Pons (tissue), 1 donor: Measurements from ENCODE around the gene SMTNL1.
A peak's percentile ranks its signal among the peaks of the same experiment; 100 is the strongest.

Experiments
- DNase-seq: peaks from one replicate; pipeline ENCODE4 v3.0.0-alpha.2; 2016; ENCODE audit warnings: low spot score

SMTNL1 gene

DNA sequence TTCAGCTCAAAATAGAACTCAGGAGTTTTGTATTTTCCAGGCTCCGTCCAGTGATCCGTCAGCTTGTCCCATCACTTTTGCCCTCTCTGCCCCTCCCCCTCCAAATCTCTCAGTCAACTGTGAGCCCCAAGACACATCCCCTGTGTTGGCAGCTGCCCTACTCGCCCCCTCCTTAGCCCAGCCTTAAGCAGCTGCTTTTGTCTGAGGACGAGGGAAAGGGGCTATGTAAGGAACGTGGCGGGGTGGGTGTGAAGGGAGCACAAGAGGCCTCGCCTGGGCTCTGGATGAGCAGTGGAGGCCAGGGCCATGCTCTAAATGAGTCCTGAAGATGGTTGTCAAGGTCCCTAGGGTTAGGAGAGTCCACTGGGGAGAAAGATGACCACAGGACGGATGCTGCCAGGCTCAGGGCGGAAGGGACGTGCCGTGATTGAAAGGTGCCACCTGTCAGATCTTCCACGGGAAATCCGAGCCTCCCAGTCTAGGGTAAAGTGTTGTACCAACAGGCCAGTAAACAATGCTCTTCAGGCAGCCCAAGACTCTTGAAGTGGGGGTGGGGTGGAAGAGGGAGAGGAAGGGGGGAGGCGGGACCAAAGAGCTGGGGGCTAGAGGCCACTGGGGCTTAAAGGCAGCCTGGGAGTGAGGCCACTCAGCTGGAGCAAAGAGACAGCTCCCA, at the start of gene SMTNL1:
Gene SMTNL1 (plus strand): TSS at position 649 of the 673 bp plus-strand sequence. CDS start 5,048 bp downstream, outside the sequence.
- DNase-seq = no peak

DNA sequence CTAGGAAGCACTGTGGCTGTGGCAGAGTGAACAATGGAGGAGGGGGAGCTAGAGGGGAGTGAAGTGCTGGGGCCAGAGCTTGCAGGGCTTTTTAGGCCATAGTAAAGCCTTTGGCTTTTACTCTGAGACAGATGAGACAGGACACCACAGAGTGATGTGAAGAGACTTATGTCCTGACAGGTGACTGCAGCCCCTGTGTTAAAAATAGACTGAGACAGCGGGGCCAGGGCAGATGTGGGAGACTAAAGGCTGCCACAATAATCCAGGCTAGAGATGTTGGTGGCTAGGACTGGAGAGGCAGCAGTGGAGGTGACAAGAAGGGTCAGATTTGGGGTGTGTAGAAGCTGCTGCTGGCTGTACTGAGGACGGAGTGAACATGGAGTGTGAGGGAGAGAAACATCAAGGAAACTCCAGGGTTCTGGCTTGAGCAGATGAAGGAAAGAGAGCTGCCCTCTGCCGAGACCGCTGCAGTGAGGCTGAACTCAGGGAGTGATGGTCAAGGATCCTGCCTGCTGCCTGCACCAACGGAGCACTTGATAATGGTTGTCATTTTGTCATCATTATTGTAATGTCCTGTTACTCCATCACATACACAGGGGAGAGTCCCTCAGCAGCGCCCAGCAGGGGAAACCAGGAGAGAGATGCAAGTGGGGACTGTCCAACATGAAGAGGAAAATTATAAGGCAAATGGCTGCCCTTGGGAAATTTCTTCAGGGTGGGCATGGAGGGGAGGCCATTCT, 49.3 kb upstream of the SMTNL1 start:
- DNase-seq = no peak

DNA sequence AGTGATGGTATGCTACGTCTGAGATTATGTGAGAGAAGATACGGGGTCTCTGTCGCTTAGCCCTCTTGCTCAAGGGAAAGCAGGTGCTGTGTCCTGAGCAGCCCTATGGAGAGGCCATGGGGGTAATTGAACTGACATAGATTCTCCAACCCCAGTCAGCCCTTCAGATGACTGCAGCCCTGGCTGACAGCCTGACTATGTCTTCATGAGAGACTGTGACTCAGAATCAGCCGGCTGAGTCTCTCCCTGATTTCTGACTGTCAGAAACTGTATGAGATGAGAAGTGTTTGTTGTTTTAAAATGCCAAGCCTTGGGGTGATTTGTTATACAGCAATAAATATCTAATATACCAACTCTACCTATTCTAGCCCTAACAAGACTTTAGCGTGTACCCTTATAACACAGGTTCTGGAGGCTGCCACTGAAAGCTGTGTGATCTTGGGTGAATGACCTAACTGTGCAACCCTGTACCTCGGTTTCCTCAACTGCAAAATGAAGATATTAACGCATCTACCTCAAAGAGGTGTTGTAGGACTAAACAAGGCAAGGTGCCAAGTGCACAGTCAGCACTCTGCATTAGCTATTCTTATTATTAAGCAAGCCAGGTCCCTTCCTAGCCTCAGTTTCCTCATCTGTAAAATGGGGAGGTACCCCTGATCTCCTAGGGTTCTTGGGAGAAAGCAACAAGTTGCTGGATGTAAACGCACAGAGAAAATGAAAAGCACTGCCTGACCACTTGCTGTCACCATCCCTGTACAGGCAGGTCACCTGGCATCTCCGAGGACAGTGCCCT, 46.7 kb upstream of the SMTNL1 start:
- no peak for DNase-seq

DNA sequence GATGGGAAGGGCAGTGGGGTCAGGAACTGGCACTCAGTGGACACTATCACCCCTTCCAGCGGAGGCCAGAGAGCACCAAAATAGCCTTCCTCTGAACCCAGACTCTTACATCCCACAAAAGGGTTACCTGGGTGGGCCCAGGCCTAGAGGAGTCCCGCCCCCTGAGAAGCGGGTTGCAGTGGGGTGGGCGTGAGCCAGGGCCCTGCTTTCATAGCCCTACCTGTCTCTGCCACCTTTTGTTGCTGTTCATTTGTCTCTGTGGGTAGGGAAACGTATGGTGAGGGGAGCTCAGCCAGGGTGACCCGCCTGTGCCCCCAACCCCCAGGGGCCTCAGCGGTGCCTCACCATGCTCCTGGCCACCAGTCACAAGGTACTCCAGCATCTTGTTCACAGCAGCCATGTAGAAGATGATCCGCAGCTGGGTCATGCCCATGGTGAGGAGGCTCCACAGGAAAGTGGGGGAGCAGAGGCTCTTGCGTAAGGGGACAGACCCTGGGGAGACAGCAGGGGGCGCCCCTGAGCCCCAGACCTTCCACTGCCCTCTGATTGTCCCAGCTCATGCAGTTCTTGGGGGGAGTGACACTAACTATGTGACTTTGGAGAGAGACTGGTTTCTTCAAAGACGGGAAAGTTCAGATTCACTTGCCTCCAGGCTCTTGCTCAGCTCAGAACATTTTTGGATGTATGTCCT, 45.9 kb upstream of the SMTNL1 start:
- DNase-seq = no peak

DNA sequence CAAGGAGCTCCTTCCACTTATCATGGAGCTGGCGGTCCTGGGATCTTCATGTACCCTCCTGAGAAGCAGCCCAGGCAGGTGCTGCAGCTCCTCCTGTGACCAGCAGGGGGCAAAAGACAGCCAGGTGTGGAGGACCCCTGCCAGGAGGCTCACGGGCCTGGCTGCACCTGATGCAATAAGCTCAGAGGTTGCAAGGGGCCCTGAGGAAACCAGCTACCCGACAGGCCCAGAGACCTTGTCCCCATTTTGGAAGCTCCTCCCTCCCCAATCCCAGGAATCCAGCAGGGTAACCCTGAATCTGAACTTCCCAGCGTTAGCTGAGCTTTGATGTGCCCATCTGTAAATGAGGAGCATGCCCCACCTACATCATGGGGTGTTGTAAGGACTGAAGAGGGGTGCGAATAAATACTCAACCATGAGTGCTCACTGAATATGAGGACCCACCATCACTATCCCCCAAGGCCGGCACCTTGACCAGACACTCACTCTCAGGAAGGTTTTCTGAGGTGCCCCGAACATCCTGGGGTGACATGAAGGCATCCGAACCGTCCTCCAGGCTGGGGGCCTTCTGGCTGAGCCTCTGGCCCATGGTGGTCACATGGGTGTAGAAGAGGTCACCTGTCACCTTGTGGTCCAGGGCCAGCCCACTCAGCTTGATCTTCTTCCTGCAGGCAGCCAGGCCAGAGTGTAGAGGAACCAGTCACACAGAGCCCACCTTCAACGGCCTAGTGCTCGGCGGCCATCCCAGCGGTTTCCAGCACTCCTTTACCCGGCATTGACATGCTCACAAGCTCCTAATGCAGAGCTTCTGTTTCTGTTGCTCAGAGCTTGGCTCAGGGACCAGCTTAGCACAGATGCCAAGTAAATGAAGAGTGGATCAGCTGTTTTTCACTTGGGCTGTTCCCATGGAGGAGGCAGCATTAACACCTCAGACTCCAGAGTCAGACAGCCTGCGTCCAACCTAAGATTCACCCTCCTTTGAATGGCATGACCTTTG, 43.6 kb upstream of the SMTNL1 start:
- peak; percentile 48 for DNase-seq

GRCh38 chr11:57496109-57496820, 41.1 kb upstream of the SMTNL1 start:
- no peak for DNase-seq

GRCh38 chr11:57497303-57498247, 39.8 kb upstream of the SMTNL1 start:
- no peak for DNase-seq

DNA sequence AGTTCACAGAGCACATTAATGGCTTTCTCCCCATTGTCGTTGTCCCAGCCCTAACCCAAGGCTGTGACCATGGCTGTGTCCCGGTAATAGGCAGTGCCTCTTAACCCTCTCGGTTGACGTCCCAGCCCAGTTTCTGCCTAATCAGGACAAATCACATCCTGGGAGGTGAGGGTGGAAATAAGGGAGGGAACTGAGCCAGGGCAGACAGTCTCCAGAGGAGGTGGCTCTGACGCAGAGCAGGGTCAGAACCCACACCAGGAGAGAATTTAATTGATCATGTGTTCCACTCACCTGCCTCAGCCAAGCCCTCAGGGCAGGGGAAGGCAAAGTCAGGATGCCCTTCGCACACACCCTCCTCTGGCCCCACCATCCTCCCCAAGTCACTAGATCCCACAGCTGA, 38.9 kb upstream of the SMTNL1 start:
- no peak for DNase-seq

GRCh38 chr11:57499413-57499982, 37.9 kb upstream of the SMTNL1 start:
- DNase-seq = peak; percentile 92

- DNase-seq = no peak
Observed at GRCh38 chr11:57499983-57500461, 37.4 kb upstream of the SMTNL1 start.

- no peak for DNase-seq
Observed at GRCh38 chr11:57500515-57500914, 36.9 kb upstream of the SMTNL1 start.

DNA sequence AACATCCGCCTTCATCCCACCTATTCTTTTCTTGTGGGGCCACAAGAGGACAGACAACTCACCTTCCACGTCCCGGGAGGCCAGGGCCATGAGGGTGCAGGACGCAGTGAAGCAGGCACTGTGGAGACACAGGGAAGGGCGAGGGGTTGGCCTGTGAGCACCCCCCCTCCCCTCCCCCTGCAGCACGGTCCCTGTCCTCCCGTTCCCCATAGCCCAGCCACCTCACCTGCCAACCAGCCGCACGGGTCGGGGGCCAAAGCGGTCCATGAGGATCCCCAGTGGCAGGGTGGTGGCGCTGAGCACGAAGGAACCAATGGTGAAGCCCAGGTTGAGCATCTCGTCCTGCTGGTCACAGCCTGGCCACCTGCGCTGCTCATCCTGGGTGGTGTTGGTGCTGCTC, 36.5 kb upstream of the SMTNL1 start:
- DNase-seq = no peak

DNA sequence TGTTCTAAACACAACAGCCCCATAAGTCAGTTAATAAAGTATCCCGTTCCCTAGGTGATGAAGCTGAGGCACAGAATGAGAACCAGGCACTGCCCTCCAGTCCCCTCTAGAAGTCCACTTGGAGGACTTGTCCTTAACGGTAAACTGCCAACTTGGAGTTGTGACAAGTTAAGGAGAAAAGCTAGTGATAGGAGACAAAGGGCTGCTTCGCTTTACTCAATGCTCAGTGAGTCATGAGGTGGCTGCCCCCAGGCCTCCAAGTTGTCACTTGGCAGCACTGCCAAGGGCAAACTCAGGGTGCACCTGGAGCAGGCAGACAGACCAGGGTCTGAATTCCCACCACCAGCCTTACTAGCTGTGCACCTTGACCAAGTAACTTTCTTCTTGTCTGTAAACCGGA, 35.4 kb upstream of the SMTNL1 start:
- peak; percentile 29 for DNase-seq

- DNase-seq = no peak
Observed at GRCh38 chr11:57502376-57502775, 35.0 kb upstream of the SMTNL1 start.

GRCh38 chr11:57502870-57503269, 34.5 kb upstream of the SMTNL1 start:
- no peak for DNase-seq

- DNase-seq = no peak
Observed at GRCh38 chr11:57504511-57504910, 32.9 kb upstream of the SMTNL1 start.

DNA sequence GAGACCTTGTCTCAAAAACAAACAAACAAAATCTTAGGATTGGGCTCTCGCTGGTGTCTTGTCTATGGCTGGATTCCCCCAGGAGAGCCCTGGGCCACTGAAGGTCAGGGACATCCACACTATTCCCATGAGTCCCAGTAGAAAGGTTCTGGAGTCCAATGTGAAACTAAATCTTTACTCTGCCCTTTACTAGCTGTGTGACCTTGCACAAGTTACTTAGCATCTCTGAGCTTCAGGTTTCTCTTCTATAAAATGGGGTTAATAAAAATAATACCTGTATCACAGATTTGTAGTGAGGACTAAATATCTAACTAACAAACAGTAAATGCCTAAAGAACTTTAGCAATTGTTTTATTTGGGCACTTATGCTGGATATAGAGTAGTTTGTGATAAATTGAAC, 30.9 kb upstream of the SMTNL1 start:
- no peak for DNase-seq

GRCh38 chr11:57508341-57509170, 28.8 kb upstream of the SMTNL1 start:
- DNase-seq = no peak
